HFFc6 (cell line): ENCODE data around the gene STON2. TPM values are rescaled to one million over a fixed set of nuclear protein-coding genes. Genes with fewer than 3 reads are reported as not detected.

Experiments
- DNase-seq: peaks from one replicate; pipeline ENCODE4 v3.0.0-alpha.2; 2018
- H3K27ac Mint-ChIP-seq: 2 replicates; pipeline ENCODE4 v1.8.0; 2020; ENCODE audit warnings: mild to moderate bottlenecking, mixed read lengths
- H3K27me3 Mint-ChIP-seq: 2 replicates; pipeline ENCODE4 v1.8.0; 2021; ENCODE audit warnings: mild to moderate bottlenecking, moderate library complexity, mixed read lengths; ENCODE audit not compliant: insufficient read depth
- H3K36me3 Mint-ChIP-seq: 2 replicates; pipeline ENCODE4 v1.8.0; 2021; ENCODE audit warnings: low read depth, mixed read lengths
- H3K4me1 Mint-ChIP-seq: 2 replicates; pipeline ENCODE4 v1.8.0; 2020; ENCODE audit warnings: low read depth, mixed read lengths
- H3K4me3 Mint-ChIP-seq: 2 replicates; pipeline ENCODE4 v1.8.0; 2020; ENCODE audit warnings: mild to moderate bottlenecking, moderate library complexity, mixed read lengths
- H3K9me3 Mint-ChIP-seq: 2 replicates; pipeline ENCODE4 v1.8.0; 2020; ENCODE audit warnings: mild to moderate bottlenecking, mixed read lengths
- total RNA-seq, 6 experiments: library from RNA; stranded (reverse); fragmentation: NEBNext Ultra II Directional; extraction: Animal tissue kit (Norgen Biotek cat#: 25700); gene quantifications; 2 replicates in 1 of 6; 3 replicates in 5 of 6; pipeline ENCODE4 v1.2.3, GENCODE V29; 2021
- TF ChIP-seq, protein P1 (sequence below): fragments of 200-600 bp; sonication (generic); IDR thresholded peaks from 2 replicates; pipeline ENCODE4 v1.5.0; 2021; ENCODE audit warnings: antibody characterized with exemption, mild to moderate bottlenecking

Gene STON2
- total RNA-seq, 6 experiments from 2014 or later = not detected

DNA sequence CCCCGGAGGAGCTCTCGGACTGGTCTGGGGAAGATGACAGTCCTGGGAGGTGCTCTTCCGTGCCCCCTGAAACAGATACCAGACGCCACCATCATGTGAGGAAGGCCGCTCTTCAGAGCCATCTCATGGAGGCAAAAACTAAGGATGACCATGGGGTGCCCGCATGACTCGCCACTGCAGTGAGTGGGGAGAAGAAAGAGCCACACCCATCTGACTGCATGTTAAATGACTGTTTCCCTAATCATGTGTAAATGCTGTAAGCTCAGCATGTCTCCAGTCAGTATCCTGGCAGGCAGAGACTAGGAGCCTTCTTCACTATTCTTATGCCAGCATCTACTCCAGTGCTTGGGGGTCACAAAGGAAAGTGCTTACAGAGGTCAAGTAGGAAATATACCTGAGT, 4.0 kb downstream of the STON2 start:
- Mint-ChIP-seq H3K4me1 (peaks cover 17% of the 10 kb centered on the region), H3K27ac (no peak overlapping the region), H3K9me3 (no peaks in the 10 kb centered on the region), H3K36me3 (no peaks in the 10 kb centered on the region), H3K27me3 (no peaks in the 10 kb centered on the region), H3K4me3 (no peak overlapping the region)
- TF ChIP-seq, protein P1, sequence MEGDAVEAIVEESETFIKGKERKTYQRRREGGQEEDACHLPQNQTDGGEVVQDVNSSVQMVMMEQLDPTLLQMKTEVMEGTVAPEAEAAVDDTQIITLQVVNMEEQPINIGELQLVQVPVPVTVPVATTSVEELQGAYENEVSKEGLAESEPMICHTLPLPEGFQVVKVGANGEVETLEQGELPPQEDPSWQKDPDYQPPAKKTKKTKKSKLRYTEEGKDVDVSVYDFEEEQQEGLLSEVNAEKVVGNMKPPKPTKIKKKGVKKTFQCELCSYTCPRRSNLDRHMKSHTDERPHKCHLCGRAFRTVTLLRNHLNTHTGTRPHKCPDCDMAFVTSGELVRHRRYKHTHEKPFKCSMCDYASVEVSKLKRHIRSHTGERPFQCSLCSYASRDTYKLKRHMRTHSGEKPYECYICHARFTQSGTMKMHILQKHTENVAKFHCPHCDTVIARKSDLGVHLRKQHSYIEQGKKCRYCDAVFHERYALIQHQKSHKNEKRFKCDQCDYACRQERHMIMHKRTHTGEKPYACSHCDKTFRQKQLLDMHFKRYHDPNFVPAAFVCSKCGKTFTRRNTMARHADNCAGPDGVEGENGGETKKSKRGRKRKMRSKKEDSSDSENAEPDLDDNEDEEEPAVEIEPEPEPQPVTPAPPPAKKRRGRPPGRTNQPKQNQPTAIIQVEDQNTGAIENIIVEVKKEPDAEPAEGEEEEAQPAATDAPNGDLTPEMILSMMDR = no peak
- DNase-seq = no peak

DNA sequence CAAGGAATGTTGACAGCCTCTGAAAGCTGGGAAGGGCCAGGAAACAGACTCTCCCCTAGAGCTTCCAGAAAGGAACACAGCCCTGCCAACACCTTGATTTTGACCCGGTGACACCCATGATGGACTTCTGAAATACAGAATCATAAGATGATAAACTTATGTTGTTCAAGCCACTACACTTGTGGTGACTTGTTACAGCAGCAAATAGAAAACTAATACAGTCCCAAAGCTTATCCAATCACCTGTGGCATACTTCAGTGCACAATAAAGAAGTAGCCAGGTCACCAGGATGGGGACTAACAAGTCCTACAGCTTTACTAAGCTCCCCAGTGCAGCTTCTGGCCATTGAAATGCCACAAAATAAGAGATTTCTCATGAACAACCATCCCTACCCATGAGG, 5.4 kb downstream of the STON2 start:
- Mint-ChIP-seq H3K27me3 (peaks cover 7% of the 10 kb centered on the region), H3K9me3 (no peaks in the 10 kb centered on the region), H3K4me3 (no peak overlapping the region), H3K36me3 (no peaks in the 10 kb centered on the region), H3K4me1 (peaks cover 3% of the 10 kb centered on the region), H3K27ac (no peak overlapping the region)
- TF ChIP-seq, protein P1 = no peak
- DNase-seq = no peak

DNA sequence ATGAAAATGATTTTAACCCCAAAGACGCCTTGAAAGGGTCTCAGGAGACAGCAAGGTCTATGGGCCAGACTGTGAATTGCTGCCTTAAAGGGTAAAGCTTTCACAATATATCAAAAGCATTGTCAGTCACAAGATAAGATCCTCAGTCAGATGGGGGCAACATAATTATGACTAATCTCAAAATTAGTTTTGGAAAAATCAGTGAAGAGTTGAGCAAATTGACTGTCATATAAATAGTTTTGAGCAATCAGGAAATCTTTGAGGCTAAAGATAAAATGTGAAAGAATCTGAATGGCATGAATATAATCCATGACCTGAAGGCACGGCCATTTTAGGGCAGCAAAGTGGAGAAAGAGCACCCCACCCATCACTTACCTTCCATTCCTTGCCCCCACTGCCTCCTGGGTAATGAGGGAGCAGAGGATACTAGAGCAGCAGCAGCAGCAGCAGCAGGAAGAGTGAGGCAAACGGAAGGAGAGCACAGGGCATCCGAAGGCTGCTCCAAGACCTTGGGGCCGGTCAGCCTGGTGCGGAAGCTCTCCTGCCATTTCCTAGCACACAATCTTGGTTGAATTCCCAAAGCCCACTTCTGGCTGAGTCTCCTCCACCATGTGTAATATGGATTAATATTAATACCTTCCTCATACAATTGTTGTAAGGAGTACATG, 7.0 kb downstream of the STON2 start:
- Mint-ChIP-seq H3K4me1 (no peaks in the 10 kb centered on the region), H3K4me3 (no peak overlapping the region), H3K9me3 (no peaks in the 10 kb centered on the region), H3K27ac (no peak overlapping the region), H3K36me3 (no peaks in the 10 kb centered on the region), H3K27me3 (peaks cover 10% of the 10 kb centered on the region)
- TF ChIP-seq, protein P1 = no peak
- no peak for DNase-seq

- Mint-ChIP-seq H3K27ac (no peak overlapping the region), H3K27me3 (peaks cover 10% of the 10 kb centered on the region)
- TF ChIP-seq, protein P1 = no peak
These were observed 8.1 kb downstream of the STON2 start for GRCh38 chr14:81392052-81392451.

DNA sequence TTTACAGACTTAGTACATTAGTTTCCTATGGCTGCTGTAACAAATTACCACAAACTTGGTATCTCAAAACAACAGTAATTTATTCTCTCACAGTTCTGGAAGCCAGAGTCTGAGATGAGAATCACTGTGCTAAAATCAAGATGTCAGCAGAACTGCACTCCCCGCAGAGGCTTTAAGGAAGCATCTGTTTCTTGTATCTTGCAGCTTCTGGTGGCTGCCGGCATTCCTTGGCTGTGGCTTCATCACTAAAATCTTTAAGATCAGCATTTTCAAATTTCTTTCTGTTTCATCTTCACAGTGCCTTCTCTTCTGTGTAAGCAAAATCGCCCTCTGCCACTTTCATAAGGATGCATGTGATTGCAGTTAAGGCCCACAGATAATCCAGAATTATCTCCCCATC, 9.4 kb downstream of the STON2 start:
- TF ChIP-seq, protein P1 = no peak
- Mint-ChIP-seq H3K27me3 (peaks cover 12% of the 10 kb centered on the region), H3K27ac (no peak overlapping the region), H3K9me3 (no peaks in the 10 kb centered on the region), H3K36me3 (no peaks in the 10 kb centered on the region), H3K4me3 (no peak overlapping the region), H3K4me1 (no peaks in the 10 kb centered on the region)
- DNase-seq = no peak

More at GRCh38 chr14:81392052-81392451, 8.1 kb downstream of the STON2 start:
- DNase-seq = no peak
- H3K4me1 Mint-ChIP-seq = no peaks in the 10 kb centered on the region
- H3K36me3 Mint-ChIP-seq = no peaks in the 10 kb centered on the region
- no peak overlapping the region for H3K4me3 Mint-ChIP-seq
- no peaks in the 10 kb centered on the region for H3K9me3 Mint-ChIP-seq
